CD14-positive monocyte (primary cell): ENCODE results near the gene HAS3. TPM values are rescaled to one million over a fixed set of nuclear protein-coding genes. Genes with fewer than 3 reads are reported as not detected.

Source experiments
- DNase-seq, 3 donors: peaks; one replicate each; pipeline ENCODE4 v3.0.0-alpha.2; 2011 to 2022
- H2AFZ ChIP-seq: 2 replicates; pipeline ENCODE4 v1.6.0; 2012; ENCODE audit warnings: mild to moderate bottlenecking, low read depth, low read length, inconsistent platforms; ENCODE audit not compliant: insufficient read depth, poor library complexity, severe bottlenecking
- H3K27ac ChIP-seq, 2 donors: 1 replicate in 1 of 2; 2 replicates in 1 of 2; pipeline ENCODE4 v1.5.1; 2012 to 2013; ENCODE audit warnings: low read length in 2 of 2, control low read depth in 1 of 2, inconsistent platforms in 1 of 2, low read depth in 1 of 2, mild to moderate bottlenecking in 1 of 2
- H3K27me3 ChIP-seq, 2 donors: one replicate each; pipeline versions ENCODE4 v1.6.0 to v1.6.1; 2011 to 2013; ENCODE audit warnings: low read length in 2 of 2; ENCODE audit not compliant: control insufficient read depth in 2 of 2, insufficient read depth in 2 of 2
- H3K36me3 ChIP-seq, 2 donors: replicated peaks in 1 of 2; 1 replicate in 1 of 2; 2 replicates in 1 of 2; pipeline versions ENCODE4 v1.5.1 to v1.6.1; 2012 to 2013; ENCODE audit warnings: low read length in 2 of 2, control low read depth in 1 of 2, inconsistent platforms in 1 of 2, mild to moderate bottlenecking in 1 of 2; ENCODE audit not compliant: insufficient read depth in 2 of 2, control insufficient read depth in 1 of 2
- H3K4me1 ChIP-seq, 2 donors: 1 replicate in 1 of 2; 2 replicates in 1 of 2; pipeline versions ENCODE4 v1.5.1 to v1.6.1; 2012 to 2013; ENCODE audit warnings: low read length in 2 of 2, control low read depth in 1 of 2, inconsistent platforms in 1 of 2, mild to moderate bottlenecking in 1 of 2, moderate library complexity in 1 of 2; ENCODE audit not compliant: insufficient read depth in 2 of 2, control insufficient read depth in 1 of 2
- H3K4me2 ChIP-seq: replicated peaks from 2 replicates; pipeline ENCODE3; 2012; ENCODE audit warnings: low read length, moderate library complexity, mild to moderate bottlenecking; ENCODE audit not compliant: poor library complexity, severe bottlenecking; ENCODE audit errors: extremely low read depth
- H3K4me3 ChIP-seq, 3 experiments: fragments of 200-600 bp in 1 of 3; sonication (generic) in 1 of 3; replicated peaks in 1 of 3; 1 replicate in 2 of 3; 2 replicates in 1 of 3; pipeline ENCODE4 v1.5.1; 2011 to 2013; ENCODE audit warnings: low read length in 3 of 3, mild to moderate bottlenecking in 3 of 3, control low read depth in 2 of 3, low read depth in 2 of 3, inconsistent platforms in 1 of 3, moderate library complexity in 1 of 3
- H3K79me2 ChIP-seq: 2 replicates; pipeline ENCODE4 v1.6.0; 2012; ENCODE audit warnings: mild to moderate bottlenecking, control low read depth, inconsistent platforms, low read length, moderate library complexity; ENCODE audit not compliant: insufficient read depth
- H3K9ac ChIP-seq: 2 replicates; pipeline ENCODE4 v1.6.0; 2017; ENCODE audit warnings: low read length, mild to moderate bottlenecking; ENCODE audit not compliant: insufficient read depth, poor library complexity, severe bottlenecking
- H3K9me3 ChIP-seq, 2 donors: replicated peaks in 1 of 2; 1 replicate in 1 of 2; 2 replicates in 1 of 2; pipeline versions ENCODE4 v1.5.1 to v1.6.1; 2012 to 2013; ENCODE audit warnings: low read length in 2 of 2, control low read depth in 1 of 2; ENCODE audit not compliant: control insufficient read depth in 1 of 2, insufficient read depth in 1 of 2
- H4K20me1 ChIP-seq: 2 replicates; pipeline ENCODE4 v1.6.0; 2012; ENCODE audit warnings: mild to moderate bottlenecking, low read length, control low read depth, moderate library complexity; ENCODE audit not compliant: insufficient read depth
- H3K27ac Mint-ChIP-seq, 7 donors: one replicate each; pipeline ENCODE4 v1.8.0; 2020; ENCODE audit warnings: mild to moderate bottlenecking in 7 of 7, mixed read lengths in 7 of 7, moderate library complexity in 6 of 7, inconsistent platforms in 2 of 7
- H3K27me3 Mint-ChIP-seq, 3 donors: one replicate each; pipeline ENCODE4 v1.8.0; 2021 to 2022; ENCODE audit warnings: low read depth in 3 of 3, mild to moderate bottlenecking in 3 of 3, mixed read lengths in 3 of 3, moderate library complexity in 3 of 3, inconsistent platforms in 1 of 3
- H3K36me3 Mint-ChIP-seq, 2 donors: one replicate each; pipeline ENCODE4 v1.8.0; 2020; ENCODE audit warnings: mixed read lengths in 2 of 2, inconsistent platforms in 1 of 2, mild to moderate bottlenecking in 1 of 2
- H3K4me1 Mint-ChIP-seq: one replicate; pipeline ENCODE4 v1.8.0; 2020; ENCODE audit warnings: mild to moderate bottlenecking, mixed read lengths
- H3K4me3 Mint-ChIP-seq, 2 donors: one replicate each; pipeline ENCODE4 v1.8.0; 2020; ENCODE audit warnings: mild to moderate bottlenecking in 2 of 2, mixed read lengths in 2 of 2, moderate library complexity in 1 of 2
- H3K9me3 Mint-ChIP-seq, 7 donors: one replicate each; pipeline ENCODE4 v1.8.0; 2020 to 2022; ENCODE audit warnings: mixed read lengths in 7 of 7, mild to moderate bottlenecking in 6 of 7, moderate library complexity in 6 of 7, inconsistent platforms in 2 of 7
- CTCF ChIP-seq: fragments of 200-600 bp; IDR thresholded peaks from one replicate; pipeline ENCODE4 v1.8.0; 2022; ENCODE audit warnings: antibody characterized with exemption, mild to moderate bottlenecking
- WGBS: methylation state at CpG from one replicate; pipeline ENCODE4 v1.1.5; 2013; ENCODE audit warnings: missing lambda C conversion rate; ENCODE audit not compliant: insufficient coverage; 5-methylcytosine and 5-hydroxymethylcytosine counted together
- intact Hi-C, 2 donors: fragments of 100-400 bp; cut with micrococcal nuclease; formaldehyde crosslinking; loops; one replicate each; pipeline versions ENCODE4 v1.15.0 to v1.15.1; 2023
- polyA plus RNA-seq, 3 donors: library from polyadenylated mRNA; depleted of rRNA in 1 of 3; unstranded in 2 of 3; stranded (reverse) in 1 of 3; fragments of 300-500 nt in 2 of 3; fragments of >200 nt in 1 of 3; fragmentation: Illumina TruSeq in 2 of 3; gene quantifications; 1 replicate in 2 of 3; 2 replicates in 1 of 3; pipeline ENCODE4 v1.2.3, GENCODE V29; 2012 to 2021

HAS3 gene
- polyA plus RNA-seq, 3 donors, result 1.3 TPM; not detected in 2

GRCh38 chr16:69100071-69100691 lies 5.3 kb upstream of the HAS3 start:
- Histone ChIP-seq H3K36me3 (no peaks in the 10 kb centered on the region), H2AFZ (no peak overlapping the region), H3K9ac (no peak overlapping the region), H3K4me3 (no peak overlapping the region), H4K20me1 (no peaks in the 10 kb centered on the region), H3K4me2 (no peak overlapping the region), H3K27ac (no peak overlapping the region), H3K4me1 (no peaks in the 10 kb centered on the region), H3K9me3 (peaks cover 0 to under 1% of the 10 kb centered on the region in 2 donors), H3K27me3 (peaks cover 5 to 13% of the 10 kb centered on the region in 2 donors), H3K79me2 (no peaks in the 10 kb centered on the region)
- Mint-ChIP-seq H3K4me1 (peaks cover under 1% of the 10 kb centered on the region), H3K27ac (peak overlapping the region in 1 of 7 donors; percentile 68), H3K9me3 (peaks cover 0 to 7% (median 0%) of the 10 kb centered on the region in 7 donors), H3K4me3 (no peak overlapping the region), H3K36me3 (peaks cover 0 to 2% of the 10 kb centered on the region in 2 donors), H3K27me3 (peaks cover 30 to 34% (median 34%) of the 10 kb centered on the region in 3 donors)
- WGBS, result 91% methylated on average over 10 of the region's 11 CpGs
- no peak for TF ChIP-seq CTCF
- no peak for DNase-seq
- intact Hi-C loops, result no loop called here

DNA sequence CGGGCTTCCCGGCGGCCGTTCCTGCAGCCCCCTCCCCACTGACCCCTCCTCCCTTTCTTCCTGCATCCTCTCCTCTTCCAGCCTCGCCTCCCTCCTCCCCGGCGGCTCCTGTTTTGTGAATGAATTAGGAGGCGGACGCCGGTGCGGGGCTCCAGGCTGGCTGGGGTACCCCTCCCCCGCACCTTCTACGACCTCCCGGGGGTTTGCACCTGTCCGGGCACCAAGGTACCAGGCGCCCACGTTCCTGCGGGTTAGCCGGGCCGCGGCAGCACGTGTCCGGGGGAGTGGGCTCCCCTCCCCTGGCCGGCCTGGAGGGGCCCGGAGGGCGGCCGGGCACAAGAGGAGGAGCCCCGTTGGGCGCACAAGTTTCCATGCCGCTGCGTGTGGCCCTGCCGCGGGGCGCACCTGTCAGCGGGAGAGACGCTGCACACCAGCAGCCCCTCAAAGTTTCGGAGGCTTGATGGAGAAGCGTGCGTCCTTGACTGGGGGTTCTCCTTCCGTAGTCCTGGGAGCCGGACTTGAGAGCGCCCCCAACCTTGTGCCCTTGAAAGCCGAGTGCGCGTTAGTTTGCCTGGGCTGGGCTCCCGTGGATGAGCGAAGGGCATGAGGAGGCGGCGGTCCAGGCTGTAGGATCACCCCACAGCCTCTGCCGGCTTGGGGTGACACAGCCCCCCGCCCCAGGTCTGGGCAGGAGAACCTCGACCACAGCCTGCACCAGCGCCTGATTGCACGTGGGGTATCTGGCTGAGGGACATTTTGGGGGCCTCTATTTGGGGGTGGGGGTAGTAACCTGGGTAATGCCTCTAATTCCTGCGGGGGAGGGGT lies 1.2 kb downstream of the HAS3 start:
- peak overlapping the region in 1 of 3 experiments; percentile 40 for H3K4me3 ChIP-seq
- peaks cover 59 to 67% (median 65%) of the 10 kb centered on the region in 3 donors for H3K27me3 Mint-ChIP-seq
- TF ChIP-seq CTCF, result no peak
- H3K79me2 ChIP-seq, result no peaks in the 10 kb centered on the region
- H3K27ac Mint-ChIP-seq, result no peak overlapping the region
- under 1% methylated on average over 41 of the region's 55 CpGs for WGBS
- H2AFZ ChIP-seq, result no peak overlapping the region
- H4K20me1 ChIP-seq, result peaks cover 47% of the 10 kb centered on the region
- H3K27me3 ChIP-seq, result peaks cover 24 to 49% of the 10 kb centered on the region in 2 donors
- H3K9me3 Mint-ChIP-seq, result peaks cover 0 to 11% (median 0%) of the 10 kb centered on the region in 7 donors
- H3K27ac ChIP-seq, result no peak overlapping the region
- H3K4me1 ChIP-seq, result peaks cover 14 to 25% of the 10 kb centered on the region in 2 donors
- no peak for DNase-seq
- peaks cover 20% of the 10 kb centered on the region for H3K4me1 Mint-ChIP-seq
- peaks cover 0 to 7% of the 10 kb centered on the region in 2 donors for H3K9me3 ChIP-seq
- H3K4me3 Mint-ChIP-seq, result peak overlapping the region in 1 of 2 donors; percentile 76
- peaks cover 20 to 28% of the 10 kb centered on the region in 2 donors for H3K36me3 Mint-ChIP-seq
- no peak overlapping the region for H3K9ac ChIP-seq
- intact Hi-C loops, result no loop called here
- H3K4me2 ChIP-seq, result peak overlapping the region; percentile 56
- peaks cover 12 to 13% of the 10 kb centered on the region in 2 donors for H3K36me3 ChIP-seq
